Right ventricle myocardium superior (tissue), 1 donor: ENCODE results near the gene STRBP. TPM values are rescaled to one million over a fixed set of nuclear protein-coding genes. Genes with fewer than 3 reads are reported as not detected.

Source experiments
- ATAC-seq: fragments of 200-7000 bp; cut with Tn5 transposase; one replicate; pipeline ENCODE4 v1.9.1; 2020; ENCODE audit warnings: mild to moderate bottlenecking; ENCODE audit not compliant: poor library complexity
- DNase-seq: peaks from one replicate; pipeline ENCODE4 v3.0.0-alpha.2; 2020
- intact Hi-C: fragments of 100-400 bp; cut with DNase I; formaldehyde crosslinking; loops from one replicate; pipeline ENCODE4 v1.11.2; 2022
- total RNA-seq: library from RNA; stranded (reverse); fragmentation: NEBNext Ultra II Directional; extraction: Animal tissue kit (Norgen Biotek cat#: 25700); gene quantifications from one replicate; pipeline ENCODE4 v1.2.1, GENCODE V29; 2021
- donor health status: DM: no; HTN: yes; CAD: no; lungs with severe emphysema.

Gene STRBP
- total RNA-seq, 1 donor from 2014 or later = 20.3 TPM

GRCh38 chr9:123167474-123167873 is 100.9 kb downstream of the STRBP start:
- DNase-seq (no peak), ATAC-seq (no peak)
- intact Hi-C loops = no loop called here

GRCh38 chr9:123165813-123166212 is 102.6 kb downstream of the STRBP start:
- no peak for DNase-seq
- no peak for ATAC-seq
- intact Hi-C loops = no loop called here

- intact Hi-C loops = no loop called here
- no peak for DNase-seq
- ATAC-seq = no peak
Measured at GRCh38 chr9:123164285-123164684, 104.1 kb downstream of the STRBP start.

- intact Hi-C loops = no loop called here
- ATAC-seq (no peak), DNase-seq (no peak)
Measured at GRCh38 chr9:123162791-123163345, 105.5 kb downstream of the STRBP start.

GRCh38 chr9:123162360-123162759 is 106.0 kb downstream of the STRBP start:
- DNase-seq (no peak), ATAC-seq (no peak)
- intact Hi-C loops = no loop called here

- DNase-seq = no peak
- no peak for ATAC-seq
- intact Hi-C loops = no loop called here
Measured at GRCh38 chr9:123157221-123157620, 111.2 kb downstream of the STRBP start.

GRCh38 chr9:123150708-123151503 is 117.5 kb downstream of the STRBP start:
- DNase-seq (no peak), ATAC-seq (no peak)
- intact Hi-C loops = no loop called here

GRCh38 chr9:123149067-123149466 is 119.3 kb downstream of the STRBP start:
- DNase-seq = no peak
- intact Hi-C loops = no loop called here
- no peak for ATAC-seq

- ATAC-seq (no peak), DNase-seq (no peak)
- intact Hi-C loops = no loop called here
Measured at GRCh38 chr9:123138163-123138562, 130.2 kb downstream of the STRBP start.

GRCh38 chr9:123135430-123135829 is 133.0 kb downstream of the STRBP start:
- intact Hi-C loops = no loop called here
- DNase-seq (no peak), ATAC-seq (no peak)

GRCh38 chr9:123132696-123133095 is 135.7 kb downstream of the STRBP start:
- intact Hi-C loops = no loop called here
- no peak for ATAC-seq
- no peak for DNase-seq

GRCh38 chr9:123131993-123132392 is 136.4 kb downstream of the STRBP start:
- intact Hi-C loops = no loop called here
- no peak for ATAC-seq
- no peak for DNase-seq

GRCh38 chr9:123131258-123131657 is 137.1 kb downstream of the STRBP start:
- intact Hi-C loops = no loop called here
- DNase-seq (no peak), ATAC-seq (no peak)

- intact Hi-C loops = no loop called here
- no peak for ATAC-seq
- no peak for DNase-seq
Measured at GRCh38 chr9:123129423-123129822, 139.0 kb downstream of the STRBP start.

GRCh38 chr9:123128591-123128990 is 139.8 kb downstream of the STRBP start:
- DNase-seq = no peak
- ATAC-seq = no peak
- intact Hi-C loops = no loop called here

- DNase-seq (no peak), ATAC-seq (no peak)
- intact Hi-C loops = no loop called here
Measured at GRCh38 chr9:123127512-123128075, 140.8 kb downstream of the STRBP start.

- intact Hi-C loops = no loop called here
Measured at GRCh38 chr9:123121457-123121856, 146.9 kb downstream of the STRBP start.

GRCh38 chr9:123120953-123121352 is 147.4 kb downstream of the STRBP start:
- intact Hi-C loops = no loop called here
- DNase-seq (no peak), ATAC-seq (no peak)

More at GRCh38 chr9:123121457-123121856, 146.9 kb downstream of the STRBP start:
- DNase-seq (no peak), ATAC-seq (no peak)

- no peak for ATAC-seq
- intact Hi-C loops = no loop called here
Measured at GRCh38 chr9:123120131-123120530, 148.3 kb downstream of the STRBP start.

GRCh38 chr9:123119566-123119965 is 148.8 kb downstream of the STRBP start:
- intact Hi-C loops = no loop called here
- ATAC-seq = peak; percentile 69
- no peak for DNase-seq

More at GRCh38 chr9:123120131-123120530, 148.3 kb downstream of the STRBP start:
- DNase-seq = no peak
